Gastroesophageal sphincter (tissue), 3 donors: ENCODE data around the gene TRPM6.

ENCODE experiments used
- CTCF ChIP-seq, 4 experiments: fragments of 200-600 bp in 2 of 4; fragments of 450-650 bp in 2 of 4; sonication (generic) in 1 of 4; IDR thresholded peaks; one replicate each; pipeline ENCODE4 v1.5.1; 2017 to 2019; ENCODE audit warnings: antibody characterized with exemption in 4 of 4, mild to moderate bottlenecking in 2 of 4, moderate library complexity in 2 of 4
- POLR2A ChIP-seq, 2 donors: fragments of 450-650 bp; IDR thresholded peaks; one replicate each; pipeline ENCODE4 v1.6.1; 2017; ENCODE audit warnings: antibody characterized with exemption in 2 of 2, mild to moderate bottlenecking in 2 of 2, moderate library complexity in 1 of 2

DNA sequence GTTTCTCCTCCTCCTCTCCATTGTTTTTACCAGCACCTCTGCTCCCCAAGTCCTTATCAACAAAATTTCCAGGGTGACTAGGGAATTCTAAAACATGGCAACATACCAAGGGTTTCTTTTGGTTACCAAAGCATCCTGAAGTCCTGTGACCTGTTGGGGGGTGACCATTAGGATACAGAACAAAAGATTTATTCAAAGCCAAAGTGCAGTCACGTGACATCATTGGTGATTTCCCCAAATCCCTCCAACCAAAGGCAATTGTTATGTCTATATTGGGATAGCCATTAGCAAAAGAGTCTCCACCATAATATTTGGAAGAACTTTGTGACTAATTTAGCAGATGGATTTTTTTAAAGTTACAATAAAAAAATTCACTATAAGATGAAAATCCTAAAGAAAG lies 168.4 kb downstream of the TRPM6 start:
- no peak for TF ChIP-seq CTCF (IDR thresholded peaks at IDR 0.05)
- no peak for TF ChIP-seq POLR2A (IDR thresholded peaks at IDR 0.05)
